CD14-positive monocyte (primary cell): ENCODE measurements around the gene ABAT. TPM values are rescaled to one million over a fixed set of nuclear protein-coding genes. Genes with fewer than 3 reads are reported as not detected.
A peak's percentile ranks its signal among the peaks of the same experiment; 100 is the strongest.

Source experiments
- DNase-seq, 3 donors: peaks; one replicate each; pipeline ENCODE4 v3.0.0-alpha.2; 2011 to 2022
- H2AFZ ChIP-seq: 2 replicates; pipeline ENCODE4 v1.6.0; 2012; ENCODE audit warnings: mild to moderate bottlenecking, low read depth, low read length, inconsistent platforms; ENCODE audit not compliant: insufficient read depth, poor library complexity, severe bottlenecking
- H3K27ac ChIP-seq, 2 donors: 1 replicate in 1 of 2; 2 replicates in 1 of 2; pipeline ENCODE4 v1.5.1; 2012 to 2013; ENCODE audit warnings: low read length in 2 of 2, control low read depth in 1 of 2, inconsistent platforms in 1 of 2, low read depth in 1 of 2, mild to moderate bottlenecking in 1 of 2
- H3K27me3 ChIP-seq, 2 donors: one replicate each; pipeline versions ENCODE4 v1.6.0 to v1.6.1; 2011 to 2013; ENCODE audit warnings: low read length in 2 of 2; ENCODE audit not compliant: control insufficient read depth in 2 of 2, insufficient read depth in 2 of 2
- H3K36me3 ChIP-seq, 2 donors: replicated peaks in 1 of 2; 1 replicate in 1 of 2; 2 replicates in 1 of 2; pipeline versions ENCODE4 v1.5.1 to v1.6.1; 2012 to 2013; ENCODE audit warnings: low read length in 2 of 2, control low read depth in 1 of 2, inconsistent platforms in 1 of 2, mild to moderate bottlenecking in 1 of 2; ENCODE audit not compliant: insufficient read depth in 2 of 2, control insufficient read depth in 1 of 2
- H3K4me1 ChIP-seq, 2 donors: 1 replicate in 1 of 2; 2 replicates in 1 of 2; pipeline versions ENCODE4 v1.5.1 to v1.6.1; 2012 to 2013; ENCODE audit warnings: low read length in 2 of 2, control low read depth in 1 of 2, inconsistent platforms in 1 of 2, mild to moderate bottlenecking in 1 of 2, moderate library complexity in 1 of 2; ENCODE audit not compliant: insufficient read depth in 2 of 2, control insufficient read depth in 1 of 2
- H3K4me2 ChIP-seq: replicated peaks from 2 replicates; pipeline ENCODE3; 2012; ENCODE audit warnings: low read length, moderate library complexity, mild to moderate bottlenecking; ENCODE audit not compliant: poor library complexity, severe bottlenecking; ENCODE audit errors: extremely low read depth
- H3K4me3 ChIP-seq, 3 experiments: fragments of 200-600 bp in 1 of 3; sonication (generic) in 1 of 3; replicated peaks in 1 of 3; 1 replicate in 2 of 3; 2 replicates in 1 of 3; pipeline ENCODE4 v1.5.1; 2011 to 2013; ENCODE audit warnings: low read length in 3 of 3, mild to moderate bottlenecking in 3 of 3, control low read depth in 2 of 3, low read depth in 2 of 3, inconsistent platforms in 1 of 3, moderate library complexity in 1 of 3
- H3K79me2 ChIP-seq: 2 replicates; pipeline ENCODE4 v1.6.0; 2012; ENCODE audit warnings: mild to moderate bottlenecking, control low read depth, inconsistent platforms, low read length, moderate library complexity; ENCODE audit not compliant: insufficient read depth
- H3K9ac ChIP-seq: 2 replicates; pipeline ENCODE4 v1.6.0; 2017; ENCODE audit warnings: low read length, mild to moderate bottlenecking; ENCODE audit not compliant: insufficient read depth, poor library complexity, severe bottlenecking
- H3K9me3 ChIP-seq, 2 donors: replicated peaks in 1 of 2; 1 replicate in 1 of 2; 2 replicates in 1 of 2; pipeline versions ENCODE4 v1.5.1 to v1.6.1; 2012 to 2013; ENCODE audit warnings: low read length in 2 of 2, control low read depth in 1 of 2; ENCODE audit not compliant: control insufficient read depth in 1 of 2, insufficient read depth in 1 of 2
- H4K20me1 ChIP-seq: 2 replicates; pipeline ENCODE4 v1.6.0; 2012; ENCODE audit warnings: mild to moderate bottlenecking, low read length, control low read depth, moderate library complexity; ENCODE audit not compliant: insufficient read depth
- H3K27ac Mint-ChIP-seq, 7 donors: one replicate each; pipeline ENCODE4 v1.8.0; 2020; ENCODE audit warnings: mild to moderate bottlenecking in 7 of 7, mixed read lengths in 7 of 7, moderate library complexity in 6 of 7, inconsistent platforms in 2 of 7
- H3K27me3 Mint-ChIP-seq, 3 donors: one replicate each; pipeline ENCODE4 v1.8.0; 2021 to 2022; ENCODE audit warnings: low read depth in 3 of 3, mild to moderate bottlenecking in 3 of 3, mixed read lengths in 3 of 3, moderate library complexity in 3 of 3, inconsistent platforms in 1 of 3
- H3K36me3 Mint-ChIP-seq, 2 donors: one replicate each; pipeline ENCODE4 v1.8.0; 2020; ENCODE audit warnings: mixed read lengths in 2 of 2, inconsistent platforms in 1 of 2, mild to moderate bottlenecking in 1 of 2
- H3K4me1 Mint-ChIP-seq: one replicate; pipeline ENCODE4 v1.8.0; 2020; ENCODE audit warnings: mild to moderate bottlenecking, mixed read lengths
- H3K4me3 Mint-ChIP-seq, 2 donors: one replicate each; pipeline ENCODE4 v1.8.0; 2020; ENCODE audit warnings: mild to moderate bottlenecking in 2 of 2, mixed read lengths in 2 of 2, moderate library complexity in 1 of 2
- H3K9me3 Mint-ChIP-seq, 7 donors: one replicate each; pipeline ENCODE4 v1.8.0; 2020 to 2022; ENCODE audit warnings: mixed read lengths in 7 of 7, mild to moderate bottlenecking in 6 of 7, moderate library complexity in 6 of 7, inconsistent platforms in 2 of 7
- whole genome bisulfite sequencing: methylation state at CpG from one replicate; pipeline ENCODE4 v1.1.5; 2013; ENCODE audit warnings: missing lambda C conversion rate; ENCODE audit not compliant: insufficient coverage; 5-methylcytosine and 5-hydroxymethylcytosine counted together
- intact Hi-C, 2 donors: fragments of 100-400 bp; cut with micrococcal nuclease; formaldehyde crosslinking; loops; one replicate each; pipeline versions ENCODE4 v1.15.0 to v1.15.1; 2023
- polyA plus RNA-seq, 3 donors: library from polyadenylated mRNA; depleted of rRNA in 1 of 3; unstranded in 2 of 3; stranded (reverse) in 1 of 3; fragments of 300-500 nt in 2 of 3; fragments of >200 nt in 1 of 3; fragmentation: Illumina TruSeq in 2 of 3; gene quantifications; 1 replicate in 2 of 3; 2 replicates in 1 of 3; pipeline ENCODE4 v1.2.3, GENCODE V29; 2012 to 2021
- TF ChIP-seq, protein P1 (sequence below): fragments of 200-600 bp; IDR thresholded peaks from one replicate; pipeline ENCODE4 v1.8.0; 2022; ENCODE audit warnings: antibody characterized with exemption, mild to moderate bottlenecking

Gene ABAT
- polyA plus RNA-seq, 3 donors: 4.9 to 11.8 (median 8.7) TPM

DNA sequence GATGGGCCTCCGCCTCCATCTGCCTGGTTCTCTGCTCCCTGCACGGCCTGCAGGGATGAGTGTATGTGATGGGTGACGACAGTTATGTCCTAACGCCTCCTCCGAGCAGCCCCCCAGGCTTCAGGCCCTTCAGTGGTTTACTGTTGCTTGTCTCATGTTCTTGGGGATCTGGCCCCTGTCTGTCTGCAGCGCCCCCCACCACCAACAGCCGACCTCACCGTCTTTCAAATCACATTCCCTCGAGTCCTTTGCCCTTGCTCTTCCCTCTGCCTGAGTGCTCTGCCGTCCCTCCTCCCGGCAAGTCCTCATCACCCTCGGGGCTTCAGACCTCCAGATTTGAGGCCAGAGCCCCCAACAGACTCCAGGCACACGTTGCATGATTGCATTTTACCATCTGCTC, 34.7 kb upstream of the ABAT start:
- intact Hi-C loops: loop anchor here (5.0 to 10.0 kb wide), 4 partner anchors 72 to 475 kb away; partner anchors contain the start of gene LITAFD (in 1 of the 2)
- peaks cover 85 to 89% of the 10 kb centered on the region in 2 donors for H3K36me3 Mint-ChIP-seq
- TF ChIP-seq, protein P1, sequence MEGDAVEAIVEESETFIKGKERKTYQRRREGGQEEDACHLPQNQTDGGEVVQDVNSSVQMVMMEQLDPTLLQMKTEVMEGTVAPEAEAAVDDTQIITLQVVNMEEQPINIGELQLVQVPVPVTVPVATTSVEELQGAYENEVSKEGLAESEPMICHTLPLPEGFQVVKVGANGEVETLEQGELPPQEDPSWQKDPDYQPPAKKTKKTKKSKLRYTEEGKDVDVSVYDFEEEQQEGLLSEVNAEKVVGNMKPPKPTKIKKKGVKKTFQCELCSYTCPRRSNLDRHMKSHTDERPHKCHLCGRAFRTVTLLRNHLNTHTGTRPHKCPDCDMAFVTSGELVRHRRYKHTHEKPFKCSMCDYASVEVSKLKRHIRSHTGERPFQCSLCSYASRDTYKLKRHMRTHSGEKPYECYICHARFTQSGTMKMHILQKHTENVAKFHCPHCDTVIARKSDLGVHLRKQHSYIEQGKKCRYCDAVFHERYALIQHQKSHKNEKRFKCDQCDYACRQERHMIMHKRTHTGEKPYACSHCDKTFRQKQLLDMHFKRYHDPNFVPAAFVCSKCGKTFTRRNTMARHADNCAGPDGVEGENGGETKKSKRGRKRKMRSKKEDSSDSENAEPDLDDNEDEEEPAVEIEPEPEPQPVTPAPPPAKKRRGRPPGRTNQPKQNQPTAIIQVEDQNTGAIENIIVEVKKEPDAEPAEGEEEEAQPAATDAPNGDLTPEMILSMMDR: no peak
- WGBS: 86% methylated on average over 9 of the region's 13 CpGs
- H3K27me3 Mint-ChIP-seq: peaks cover 0 to 2% (median 0%) of the 10 kb centered on the region in 3 donors
- peaks cover 28% of the 10 kb centered on the region for H3K4me1 Mint-ChIP-seq
- no peaks in the 10 kb centered on the region for H3K9me3 Mint-ChIP-seq
- H3K27ac Mint-ChIP-seq: peak overlapping the region in 3 of 7 donors; percentile 2 to 81 (median 70)
- Histone ChIP-seq H3K27me3 (no peaks in the 10 kb centered on the region), H3K4me2 (no peak overlapping the region), H3K79me2 (peaks cover 7% of the 10 kb centered on the region), H3K9ac (no peak overlapping the region), H3K4me1 (peaks cover 15 to 19% of the 10 kb centered on the region in 2 donors), H4K20me1 (no peaks in the 10 kb centered on the region), H2AFZ (no peak overlapping the region), H3K9me3 (no peaks in the 10 kb centered on the region), H3K4me3 (no peak overlapping the region), H3K27ac (no peak overlapping the region), H3K36me3 (peaks cover 71 to 83% of the 10 kb centered on the region in 2 donors)
- H3K4me3 Mint-ChIP-seq: no peak overlapping the region
- DNase-seq: no peak

DNA sequence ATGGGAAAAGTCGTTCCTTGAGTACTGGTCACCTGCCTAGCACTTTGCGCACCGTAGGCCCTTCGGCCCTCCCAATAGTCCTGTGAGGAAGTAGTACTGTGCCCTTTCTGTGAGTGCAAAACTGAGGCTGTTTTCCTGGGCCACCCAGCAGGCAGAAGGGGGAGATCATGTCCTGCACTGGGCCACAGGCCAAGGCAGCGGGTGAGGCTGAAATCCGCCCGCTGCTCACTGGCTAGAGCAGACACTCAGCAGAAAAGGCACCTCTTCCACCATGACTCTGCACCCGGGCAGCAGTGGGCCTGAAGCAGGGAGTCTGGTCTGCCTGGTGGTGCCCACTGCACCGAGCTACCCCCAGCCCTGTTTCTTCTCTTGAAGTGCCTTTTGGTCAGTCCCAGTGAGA, 32.7 kb upstream of the ABAT start:
- Mint-ChIP-seq H3K4me3 (no peak overlapping the region), H3K4me1 (peaks cover 37% of the 10 kb centered on the region), H3K36me3 (peaks cover 83 to 87% of the 10 kb centered on the region in 2 donors), H3K27ac (peak overlapping the region in 6 of 7 donors; percentile 26 to 96 (median 55)), H3K27me3 (peaks cover 0 to 2% (median 0%) of the 10 kb centered on the region in 3 donors), H3K9me3 (no peaks in the 10 kb centered on the region)
- Histone ChIP-seq H4K20me1 (no peaks in the 10 kb centered on the region), H3K27me3 (no peaks in the 10 kb centered on the region), H3K79me2 (peaks cover 15% of the 10 kb centered on the region), H3K9me3 (no peaks in the 10 kb centered on the region), H3K4me1 (peaks cover 28% of the 10 kb centered on the region in 2 donors), H3K27ac (peak overlapping the region; percentile 20 to 65), H3K36me3 (peaks cover 67 to 74% of the 10 kb centered on the region in 2 donors), H3K4me2 (no peak overlapping the region), H3K9ac (no peak overlapping the region), H3K4me3 (no peak overlapping the region), H2AFZ (no peak overlapping the region)
- TF ChIP-seq, protein P1: no peak
- 65% methylated on average over 9 of the region's 9 CpGs for WGBS
- intact Hi-C loops: loop anchor here in 1 of 2 donors (5.0 kb wide), 1 partner anchor 74 kb away; no protein-coding TSS in a partner anchor
- DNase-seq: no peak
